GM20000 (cell line): ENCODE measurements around the gene PLPPR1.
"Not testable (repeated sequence)": the region's sequence is repeated elsewhere in the genome, so short reads cannot be mapped to it uniquely, and the experiment has no call there.

Experiments used
- DNase-seq: peaks from one replicate; pipeline ENCODE4 v3.0.0; 2012; ENCODE audit warnings: low spot score
- CTCF ChIP-seq: IDR thresholded peaks from 2 replicates; pipeline ENCODE4 v1.5.1; 2012; ENCODE audit warnings: mild to moderate bottlenecking, control low read depth; ENCODE audit errors: extremely low read depth, missing control alignments

PLPPR1 gene

GRCh38 chr9:101119206-101119819 lies 90.8 kb downstream of the PLPPR1 start:
- peak; percentile 62 for TF ChIP-seq CTCF
- peak; percentile 47 for DNase-seq

GRCh38 chr9:101121836-101122399 lies 93.4 kb downstream of the PLPPR1 start:
- TF ChIP-seq CTCF, result no peak

GRCh38 chr9:101126556-101126955 lies 98.0 kb downstream of the PLPPR1 start:
- TF ChIP-seq CTCF, result no peak
- peak; percentile 6 for DNase-seq

More at GRCh38 chr9:101121836-101122399, 93.4 kb downstream of the PLPPR1 start:
- DNase-seq, result no peak

- DNase-seq, result not testable (repeated sequence)
Measured at GRCh38 chr9:101127369-101127768, 98.8 kb downstream of the PLPPR1 start.

GRCh38 chr9:101128623-101129022 lies 100.1 kb downstream of the PLPPR1 start:
- TF ChIP-seq CTCF, result no peak
- DNase-seq, result no peak

GRCh38 chr9:101130054-101130453 lies 101.5 kb downstream of the PLPPR1 start:
- no peak for TF ChIP-seq CTCF
- no peak for DNase-seq

- DNase-seq, result no peak
- no peak for TF ChIP-seq CTCF
Measured at GRCh38 chr9:101131326-101131725, 102.8 kb downstream of the PLPPR1 start.

GRCh38 chr9:101132801-101133200 lies 104.3 kb downstream of the PLPPR1 start:
- no peak for DNase-seq
- TF ChIP-seq CTCF, result no peak
